ENCODE data around the gene NKD2. TPM values are rescaled to one million over a fixed set of nuclear protein-coding genes. Genes with fewer than 3 reads are reported as not detected.

Gene NKD2
- total and polyA plus RNA-seq, 2 of the 4 experiments (the other 2 are of a cell fraction) = not detected

- H3K9me3 ChIP-seq (ENCODE audit: control insufficient read depth, insufficient read depth, low read length) = no peaks in the 10 kb centered on the region
- no peak overlapping the region for H4K91ac ChIP-seq (ENCODE audit: insufficient read depth, low read depth, low read length)
- H2BK15ac ChIP-seq (ENCODE audit: low read depth, low read length) = no peak overlapping the region
- WGBS, 2 experiments (ENCODE audit: extremely low coverage in 2 of 2, insufficient read length in 1 of 2) = 90% methylated on average over 4 of the region's 17 CpGs; no CpG with 5 or more reads in 1 of the 2 experiments
- dilution Hi-C loops (cut with HindIII; ENCODE audit: low sequenced_read_pairs, unreplicated experiment) = no loop called here
- no peak overlapping the region for H3K18ac ChIP-seq (ENCODE audit: low read depth, low read length)
- H2BK5ac ChIP-seq (ENCODE audit: low read depth, low read length, poor library complexity, severe bottlenecking) = no peak overlapping the region
- H3K4me3 ChIP-seq (ENCODE audit: insufficient read depth, low read depth, low read length) = no peak overlapping the region
- no peak overlapping the region for H2AFZ ChIP-seq (replicated peaks; ENCODE audit: low read length, poor library complexity)
- no peak overlapping the region for H3K4me2 ChIP-seq (ENCODE audit: low read depth, low read length)
- no peak overlapping the region for H3K14ac ChIP-seq (replicated peaks; ENCODE audit: low read depth, low read length)
- no peak overlapping the region for H4K5ac ChIP-seq (ENCODE audit: low read depth, low read length)
- no TSS peak for BruUV-seq (replicated peaks)
- H3K36me3 ChIP-seq (ENCODE audit: control insufficient read depth, insufficient read depth, low read length) = no peaks in the 10 kb centered on the region
- no peak overlapping the region for H2AK9ac ChIP-seq (replicated peaks; ENCODE audit: low read depth, low read length, poor library complexity)
- in situ Hi-C loops (cut with MboI; ENCODE audit: low sequenced_read_pairs) = no loop called here
- TF ChIP-seq BHLHE40 (IDR thresholded peaks at IDR 0.05; ENCODE audit: low read depth, low read length) (no peak), CEBPB (IDR thresholded peaks at IDR 0.05; ENCODE audit: low read depth, low read length) (no peak), SMC3 (IDR thresholded peaks at IDR 0.05; ENCODE audit: low read depth, low read length) (no peak)
- ATAC-seq (ENCODE audit: low read depth) (no peak), DNase-seq (no peak)
- no peaks in the 10 kb centered on the region for H3K9me1 ChIP-seq (ENCODE audit: insufficient read depth, low read length)
- peaks cover 76% of the 10 kb centered on the region for H3K27me3 ChIP-seq (ENCODE audit: control insufficient read depth, insufficient read depth, low read length)
- H3K4ac ChIP-seq (ENCODE audit: low read depth, low read length) = no peak overlapping the region
- no peak overlapping the region for H2BK20ac ChIP-seq (ENCODE audit: low read depth, low read length)
- POLR2A ChIA-PET (ENCODE audit: unreplicated experiment) = no interaction called here
- H3K56ac ChIP-seq (ENCODE audit: extremely low read depth, insufficient read depth, low read length) = no peak overlapping the region
- H3K9ac ChIP-seq (ENCODE audit: low read depth, low read length) = no peak overlapping the region
- intact Hi-C loops (cut with micrococcal nuclease) = loop anchor here (5.0 to 10.0 kb wide), 2 partner anchors 85 to 108 kb away; partner anchors contain the start of gene SLC12A7
- H3K27ac ChIP-seq (ENCODE audit: insufficient read depth, low read length) = no peak overlapping the region
- H3K23ac ChIP-seq (ENCODE audit: low read depth, low read length) = no peak overlapping the region
- CTCF ChIA-PET = interaction anchor here (0.6 kb wide), 1 partner anchor 17 kb away, joined by 3 read pairs; no protein-coding TSS in a partner anchor
- H4K20me1 ChIP-seq (ENCODE audit: insufficient read depth, low read length) = no peaks in the 10 kb centered on the region
- no peaks in the 10 kb centered on the region for H3K79me1 ChIP-seq (ENCODE audit: low read depth in 1 of 2, low read length in 2 of 2)
- no peak overlapping the region for H4K8ac ChIP-seq (ENCODE audit: low read depth in 2 of 2, low read length in 2 of 2)
- H3K4me1 ChIP-seq (ENCODE audit: control insufficient read depth, insufficient read depth, low read length) = no peaks in the 10 kb centered on the region; the same call in 1 of the 2 replicates
- no peak overlapping the region for H2AK5ac ChIP-seq (ENCODE audit: low read depth, low read length)
- H2BK120ac ChIP-seq (ENCODE audit: low read depth, low read length) = no peak overlapping the region
Measured at GRCh38 chr5:1007221-1007680, 1.4 kb upstream of the NKD2 start.

All from IMR-90 (cell line).